GM18507 (cell line): ENCODE data around the gene TRIM24.

Experiments used
- DNase-seq: peaks from one replicate; pipeline ENCODE4 v3.0.0; 2011; ENCODE audit warnings: low read depth; ENCODE audit not compliant: insufficient read length; ENCODE audit errors: extremely low spot score
- FAIRE-seq: peaks from 2 replicates; lab custom pipeline; 2011; peaks lifted over from hg19 to GRCh38; lab: Jason Lieb, UNC

The TRIM24 gene

DNA sequence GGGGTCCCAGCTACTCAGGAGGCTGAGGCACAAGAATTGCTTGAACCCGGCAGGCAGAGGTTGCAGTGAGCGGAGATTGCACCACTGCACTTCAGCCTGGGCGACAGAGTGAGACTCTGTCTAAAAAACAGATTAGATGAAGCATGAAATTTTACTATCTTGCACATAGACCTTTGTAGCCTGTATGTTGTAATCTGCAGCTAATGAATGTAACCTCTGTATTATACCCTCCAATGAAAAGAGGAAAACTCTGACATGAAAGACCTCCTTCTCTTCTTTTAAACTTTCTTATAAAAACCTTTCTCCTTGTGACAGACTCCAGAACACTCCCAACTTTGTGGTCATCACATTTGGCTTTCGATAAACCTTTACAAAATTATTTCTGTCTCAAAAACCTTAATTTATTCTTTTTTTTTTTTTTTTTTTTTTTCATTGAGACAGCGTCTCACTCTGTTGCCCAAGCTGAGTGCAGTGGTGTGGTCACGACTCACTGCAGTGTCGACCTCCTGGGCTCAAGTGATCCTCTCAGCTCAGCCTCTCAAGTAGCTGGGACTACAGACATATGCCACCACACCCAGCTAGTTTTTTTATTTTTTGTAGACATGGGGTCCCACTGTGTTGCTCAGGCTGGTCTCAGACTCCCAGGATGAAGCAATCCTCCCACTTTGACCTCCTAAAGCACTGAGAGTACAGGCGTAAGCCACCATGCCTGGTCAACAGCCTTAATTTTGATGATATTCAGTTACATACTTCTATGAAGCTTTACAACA is 143.7 kb downstream of the TRIM24 start:
- FAIRE-seq = no peak
- DNase-seq = no peak

DNA sequence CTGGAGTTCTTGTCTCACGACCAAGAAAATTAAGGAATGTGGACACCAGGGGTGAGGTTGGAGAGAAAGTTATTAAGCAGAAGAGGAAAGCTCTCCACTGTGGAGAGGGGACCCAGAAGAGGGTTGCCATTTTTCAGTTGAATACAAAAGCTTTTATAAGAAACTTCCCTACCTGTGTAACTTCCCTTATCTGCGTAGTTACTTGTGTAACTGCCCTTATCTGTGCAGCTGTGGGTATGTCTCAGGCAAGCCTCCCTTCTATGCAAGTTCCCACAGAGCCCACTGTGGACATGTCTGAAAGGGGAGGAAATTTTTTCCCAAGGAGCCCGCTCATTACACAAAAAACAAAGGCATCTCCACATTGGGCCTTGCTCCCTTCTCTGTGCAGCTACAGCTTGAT is 146.2 kb downstream of the TRIM24 start:
- DNase-seq (no peak), FAIRE-seq (no peak)

DNA sequence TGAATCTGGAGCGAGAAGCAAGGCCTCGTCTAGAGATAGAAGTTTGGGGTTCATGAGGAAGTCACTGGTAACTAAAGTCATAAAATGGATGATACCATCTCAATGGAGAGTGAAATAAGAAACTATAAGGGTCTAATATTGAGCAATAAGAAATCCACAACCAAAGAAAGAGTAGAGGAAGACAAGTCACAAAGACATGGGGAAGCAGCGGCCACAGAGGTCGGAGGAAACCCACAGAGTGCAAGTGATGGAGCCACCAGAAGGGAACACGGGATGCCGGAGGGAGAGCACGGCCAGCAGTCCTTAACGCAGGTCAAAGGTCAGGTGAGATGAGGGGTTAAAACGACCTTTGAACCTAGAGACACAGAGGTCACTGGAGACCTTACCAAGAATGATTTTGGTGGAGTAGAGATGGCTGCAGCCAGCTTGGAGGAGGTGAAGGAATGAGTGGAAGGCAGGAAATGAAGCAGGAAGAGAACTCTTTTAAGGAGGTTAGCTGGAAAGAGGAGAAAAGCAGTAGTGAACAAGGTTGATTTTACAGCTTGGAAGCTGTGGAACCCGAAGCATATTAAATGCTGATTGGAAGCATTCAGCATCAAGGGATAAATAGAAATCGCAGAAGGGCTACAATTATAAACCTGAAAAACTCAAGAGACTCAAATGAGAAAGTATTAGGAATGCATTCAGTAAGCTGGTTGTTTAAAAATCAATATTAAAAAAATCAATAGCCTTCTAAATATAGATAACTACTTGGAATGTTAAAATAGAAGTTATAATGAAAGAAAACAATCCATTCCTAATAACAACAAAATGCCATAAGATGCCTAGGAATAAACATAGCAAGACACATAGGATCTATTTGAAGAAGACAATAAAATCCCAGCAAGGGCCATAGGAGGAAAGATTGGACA is 147.4 kb downstream of the TRIM24 start:
- DNase-seq = no peak
- no peak for FAIRE-seq

DNA sequence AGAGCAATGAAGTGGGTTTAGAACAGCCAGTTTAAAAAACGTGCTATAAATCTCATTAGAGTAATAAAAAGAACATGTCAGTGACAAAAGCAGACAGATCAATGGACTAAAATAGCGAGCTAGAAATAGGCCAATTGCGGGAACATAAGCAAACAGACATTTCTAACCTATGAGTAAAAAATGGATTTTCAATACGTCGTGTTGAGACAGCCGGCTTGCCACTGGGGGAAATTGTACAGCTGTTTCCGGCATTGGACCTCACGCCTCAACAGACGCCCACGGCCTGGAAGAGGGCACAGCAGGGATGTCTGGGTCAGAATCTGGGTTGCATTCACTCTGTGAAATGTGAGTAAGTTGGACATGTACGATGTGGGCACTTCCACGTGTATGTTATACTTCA is 148.2 kb downstream of the TRIM24 start:
- DNase-seq = peak; percentile 9
- peak; percentile 66 for FAIRE-seq

DNA sequence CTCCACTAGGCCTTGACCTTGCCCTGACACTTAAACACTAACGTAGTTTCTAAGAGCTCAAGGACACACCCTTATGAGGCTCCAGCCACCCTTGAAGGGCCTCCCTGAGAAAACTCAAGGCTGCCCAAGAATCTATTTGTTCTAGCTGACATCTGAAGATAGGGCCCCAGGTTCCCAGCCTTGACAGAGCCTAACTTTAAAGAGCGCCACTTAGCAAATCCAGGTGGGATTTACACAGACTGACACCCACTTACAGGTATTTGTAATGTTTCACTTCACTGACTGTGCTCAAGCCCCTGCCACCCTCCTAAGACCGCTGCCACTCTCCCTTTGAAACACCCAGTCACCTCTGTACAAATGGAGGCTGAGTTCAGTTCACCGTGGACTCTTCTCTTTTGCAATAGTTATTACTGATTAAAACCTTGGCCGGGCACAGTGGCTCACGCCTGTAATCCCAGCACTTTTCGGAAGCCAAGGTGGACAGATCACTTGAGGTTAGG is 150.7 kb downstream of the TRIM24 start:
- no peak for FAIRE-seq

DNA sequence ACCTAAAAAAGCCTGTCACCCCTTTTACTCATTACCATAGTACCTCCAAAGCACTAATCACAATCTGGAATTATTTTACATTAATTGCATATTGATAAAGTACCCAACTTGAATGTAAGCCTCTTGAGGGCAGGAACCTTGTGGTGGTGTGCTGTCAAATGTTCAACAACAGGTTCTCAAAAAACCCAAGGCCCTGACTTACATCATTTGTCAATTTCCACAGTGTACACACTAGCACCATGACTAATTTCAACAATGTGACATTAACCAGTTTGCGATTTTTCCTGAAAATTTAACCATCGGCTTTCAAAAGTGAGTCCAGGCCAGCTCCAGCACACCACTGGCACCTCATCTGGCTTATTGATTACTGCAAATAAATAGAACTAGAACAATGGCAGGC is 153.6 kb downstream of the TRIM24 start:
- DNase-seq (no peak), FAIRE-seq (no peak)

More for the DNA sequence above, 150.7 kb downstream of the TRIM24 start:
- no peak for DNase-seq

- no peak for DNase-seq
- FAIRE-seq = no peak
Measured at GRCh38 chr7:138616085-138616484, 156.0 kb downstream of the TRIM24 start.

DNA sequence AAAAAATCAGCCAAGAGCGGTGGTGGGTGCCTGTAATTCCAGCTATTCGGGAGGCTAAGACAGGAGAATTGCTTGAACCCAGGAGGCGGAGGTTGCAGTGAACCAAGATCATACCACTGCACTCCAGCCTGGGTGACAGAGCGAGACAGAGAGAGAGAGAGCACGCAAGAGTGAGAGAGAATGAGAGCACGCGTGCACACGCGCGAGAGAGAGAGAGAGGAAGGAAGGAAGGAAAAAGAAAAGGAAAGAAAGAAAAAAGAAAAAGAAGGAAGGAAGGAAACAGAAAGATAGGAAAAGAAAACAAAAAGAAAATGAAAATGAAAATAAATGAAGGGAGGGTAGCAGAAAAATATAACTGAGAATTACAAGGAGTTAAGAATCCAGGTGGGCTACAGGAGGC is 158.4 kb downstream of the TRIM24 start:
- FAIRE-seq (no peak), DNase-seq (no peak)

- FAIRE-seq (no peak), DNase-seq (no peak)
Measured at GRCh38 chr7:138618933-138619332, 158.9 kb downstream of the TRIM24 start.

- DNase-seq (no peak), FAIRE-seq (no peak)
Measured at GRCh38 chr7:138622841-138623240, 162.8 kb downstream of the TRIM24 start.

DNA sequence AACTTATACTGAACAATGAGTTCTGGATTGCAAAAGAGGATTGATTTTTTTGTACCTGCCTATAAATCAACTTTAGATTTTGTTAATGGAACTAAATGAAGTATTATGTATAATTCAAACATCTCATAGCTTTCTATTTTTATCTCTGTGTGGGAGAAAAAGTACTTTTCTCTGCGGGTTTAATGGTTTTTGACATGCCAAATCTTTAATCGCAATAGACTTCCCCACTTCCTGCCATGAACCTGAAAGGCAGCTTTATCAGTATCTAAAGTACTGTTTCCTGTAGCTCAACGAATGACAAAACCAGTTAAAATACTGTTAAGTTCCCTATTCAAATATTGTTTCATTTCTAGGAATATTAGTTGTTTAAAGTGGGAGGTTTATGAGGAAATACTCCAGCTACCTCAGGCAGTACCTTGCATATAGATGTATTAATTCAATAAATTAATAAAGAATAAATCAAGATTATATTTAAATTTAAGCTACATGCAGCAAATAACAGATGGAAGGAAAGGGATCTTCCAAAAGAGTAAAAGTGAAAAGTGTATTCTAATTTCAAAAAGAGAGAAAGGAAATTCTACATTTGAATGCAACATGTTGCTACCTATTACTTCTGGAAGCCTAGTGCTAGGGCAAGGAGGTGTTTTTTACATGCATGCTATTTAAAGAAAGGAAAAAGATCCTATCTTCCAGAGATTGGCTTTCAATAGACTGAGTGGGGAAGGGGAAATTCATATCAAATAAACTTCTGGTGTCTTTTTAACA is 165.2 kb downstream of the TRIM24 start:
- DNase-seq = no peak
- FAIRE-seq = peak; percentile 41

DNA sequence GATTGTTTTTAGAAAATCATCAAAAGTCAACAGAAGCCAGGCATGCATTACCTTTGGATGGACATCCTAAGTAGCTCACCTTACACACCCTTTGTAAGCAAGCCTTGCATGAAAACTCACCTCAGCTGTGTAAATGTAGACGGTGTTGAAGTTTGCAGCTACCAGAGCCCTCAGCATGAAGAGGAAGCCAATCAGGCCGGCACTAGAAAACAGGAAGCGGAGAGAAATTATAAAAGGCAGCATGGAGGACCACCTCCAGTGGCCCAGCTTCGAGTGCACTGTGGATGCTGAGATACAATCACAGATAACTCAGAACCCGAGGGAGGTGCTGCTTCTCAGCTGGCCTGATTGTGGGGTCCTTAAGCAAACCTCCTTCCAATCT is 165.8 kb downstream of the TRIM24 start:
- DNase-seq = no peak
- peak; percentile 39 for FAIRE-seq

- no peak for FAIRE-seq
Measured at GRCh38 chr7:138626846-138627245, 166.8 kb downstream of the TRIM24 start.

DNA sequence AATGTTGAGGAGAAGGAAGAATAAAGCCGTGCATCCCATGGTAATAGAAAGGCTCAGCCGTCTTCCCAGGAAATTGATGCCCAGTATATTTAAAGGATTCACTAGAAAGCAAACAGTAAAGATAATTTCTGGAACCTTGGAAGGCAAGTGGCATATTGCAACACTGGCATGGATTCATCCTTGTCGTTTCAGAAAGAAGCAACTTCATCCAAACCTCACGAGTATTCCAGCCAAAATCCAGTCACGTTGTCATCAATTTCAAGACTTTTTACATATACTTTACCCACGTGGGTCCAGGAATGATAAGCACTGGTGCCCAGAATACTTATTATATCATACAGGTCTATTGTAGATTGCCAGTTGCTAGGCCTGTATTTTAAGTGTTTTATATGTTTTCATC is 167.3 kb downstream of the TRIM24 start:
- FAIRE-seq (no peak), DNase-seq (no peak)

More at GRCh38 chr7:138626846-138627245, 166.8 kb downstream of the TRIM24 start:
- DNase-seq = no peak

- DNase-seq = no peak
- FAIRE-seq = no peak
Measured at GRCh38 chr7:138630059-138630610, 170.1 kb downstream of the TRIM24 start.

GRCh38 chr7:138632384-138632783 is 172.3 kb downstream of the TRIM24 start:
- DNase-seq (no peak), FAIRE-seq (no peak)

DNA sequence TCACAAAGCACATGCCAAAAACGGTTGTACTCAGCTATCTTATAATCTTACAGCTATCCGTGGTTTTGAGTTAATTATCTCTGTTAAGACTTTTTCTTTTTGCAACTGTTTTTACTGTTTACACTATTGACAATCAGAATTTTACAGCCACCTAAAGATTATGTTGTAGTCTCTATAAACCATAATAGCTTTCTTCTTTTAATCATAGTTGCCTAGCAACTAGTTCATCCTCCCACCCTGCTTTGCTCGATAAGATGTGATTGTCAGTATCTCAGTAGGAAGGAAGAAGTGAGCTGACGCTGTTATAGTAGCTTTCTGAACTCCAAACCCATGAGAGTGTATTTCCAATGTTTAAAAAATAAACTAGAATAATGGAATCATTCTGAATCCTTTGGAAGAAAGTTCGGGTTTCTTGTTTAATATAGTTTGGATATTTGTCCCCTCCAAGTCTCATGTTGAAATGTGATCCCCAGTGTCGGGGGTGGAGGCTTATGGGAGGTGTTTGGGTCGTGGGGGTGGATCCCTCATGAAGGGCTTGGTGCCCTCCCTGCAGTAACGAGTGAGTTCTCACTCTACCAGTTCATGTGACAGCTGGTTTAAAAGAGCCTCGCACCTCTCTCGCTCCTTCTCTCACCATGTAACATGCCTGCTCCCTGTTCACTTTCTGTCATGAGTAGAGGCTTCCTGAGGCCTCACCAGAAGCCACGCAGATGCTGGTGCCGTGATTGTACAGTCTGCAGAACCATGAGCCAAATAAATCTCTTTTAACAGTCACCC is 173.0 kb downstream of the TRIM24 start:
- FAIRE-seq = no peak
- DNase-seq = no peak
